HG03280 (cell line): ENCODE results near the gene PER1.

Experiments
- ATAC-seq: cut with Tn5 transposase; IDR thresholded peaks from one replicate; pipeline ENCODE4 v1.9.1; 2021; ENCODE audit warnings: mild to moderate bottlenecking, moderate library complexity; ENCODE audit not compliant: unreplicated experiment

Gene PER1, protein sequence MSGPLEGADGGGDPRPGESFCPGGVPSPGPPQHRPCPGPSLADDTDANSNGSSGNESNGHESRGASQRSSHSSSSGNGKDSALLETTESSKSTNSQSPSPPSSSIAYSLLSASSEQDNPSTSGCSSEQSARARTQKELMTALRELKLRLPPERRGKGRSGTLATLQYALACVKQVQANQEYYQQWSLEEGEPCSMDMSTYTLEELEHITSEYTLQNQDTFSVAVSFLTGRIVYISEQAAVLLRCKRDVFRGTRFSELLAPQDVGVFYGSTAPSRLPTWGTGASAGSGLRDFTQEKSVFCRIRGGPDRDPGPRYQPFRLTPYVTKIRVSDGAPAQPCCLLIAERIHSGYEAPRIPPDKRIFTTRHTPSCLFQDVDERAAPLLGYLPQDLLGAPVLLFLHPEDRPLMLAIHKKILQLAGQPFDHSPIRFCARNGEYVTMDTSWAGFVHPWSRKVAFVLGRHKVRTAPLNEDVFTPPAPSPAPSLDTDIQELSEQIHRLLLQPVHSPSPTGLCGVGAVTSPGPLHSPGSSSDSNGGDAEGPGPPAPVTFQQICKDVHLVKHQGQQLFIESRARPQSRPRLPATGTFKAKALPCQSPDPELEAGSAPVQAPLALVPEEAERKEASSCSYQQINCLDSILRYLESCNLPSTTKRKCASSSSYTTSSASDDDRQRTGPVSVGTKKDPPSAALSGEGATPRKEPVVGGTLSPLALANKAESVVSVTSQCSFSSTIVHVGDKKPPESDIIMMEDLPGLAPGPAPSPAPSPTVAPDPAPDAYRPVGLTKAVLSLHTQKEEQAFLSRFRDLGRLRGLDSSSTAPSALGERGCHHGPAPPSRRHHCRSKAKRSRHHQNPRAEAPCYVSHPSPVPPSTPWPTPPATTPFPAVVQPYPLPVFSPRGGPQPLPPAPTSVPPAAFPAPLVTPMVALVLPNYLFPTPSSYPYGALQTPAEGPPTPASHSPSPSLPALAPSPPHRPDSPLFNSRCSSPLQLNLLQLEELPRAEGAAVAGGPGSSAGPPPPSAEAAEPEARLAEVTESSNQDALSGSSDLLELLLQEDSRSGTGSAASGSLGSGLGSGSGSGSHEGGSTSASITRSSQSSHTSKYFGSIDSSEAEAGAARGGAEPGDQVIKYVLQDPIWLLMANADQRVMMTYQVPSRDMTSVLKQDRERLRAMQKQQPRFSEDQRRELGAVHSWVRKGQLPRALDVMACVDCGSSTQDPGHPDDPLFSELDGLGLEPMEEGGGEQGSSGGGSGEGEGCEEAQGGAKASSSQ (N-terminal part only)

DNA sequence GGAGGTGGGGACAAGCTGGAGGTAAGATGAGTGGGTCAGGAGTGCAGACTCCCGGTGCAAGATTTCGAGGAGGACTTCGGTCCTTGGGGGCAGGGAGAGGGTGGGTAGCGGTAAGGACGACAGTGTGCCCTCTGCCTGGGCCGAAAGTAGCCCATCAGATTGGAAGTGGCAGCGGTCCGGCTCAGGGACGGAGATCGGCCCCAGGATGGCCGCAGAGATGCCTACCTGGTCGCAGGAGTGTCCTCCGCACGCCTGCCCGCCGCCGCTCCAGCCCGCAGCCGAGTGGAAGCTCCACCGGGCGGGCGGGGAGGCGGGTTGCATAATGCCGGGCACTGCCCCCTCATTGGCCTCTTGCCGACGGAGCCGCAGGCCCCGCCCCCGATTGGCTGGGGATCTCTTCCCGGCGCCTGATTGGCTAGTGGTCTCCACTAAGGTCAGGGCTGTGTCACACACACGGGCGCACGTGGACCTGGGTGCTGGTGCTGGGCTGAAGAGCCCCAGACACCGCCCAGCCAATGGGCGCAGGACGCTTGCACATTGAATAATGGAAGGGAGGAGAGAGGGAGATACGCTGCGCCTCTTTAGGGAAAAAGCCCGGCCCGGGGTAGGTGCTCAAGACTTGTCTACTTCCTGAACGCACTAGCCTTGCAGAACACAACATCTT, at the start of gene PER1:
PER1 (minus strand) TSS at position 293 of the 664 bp plus-strand sequence. CDS start 1,698 bp downstream, outside the sequence.
- ATAC-seq, result peak; percentile 18

DNA sequence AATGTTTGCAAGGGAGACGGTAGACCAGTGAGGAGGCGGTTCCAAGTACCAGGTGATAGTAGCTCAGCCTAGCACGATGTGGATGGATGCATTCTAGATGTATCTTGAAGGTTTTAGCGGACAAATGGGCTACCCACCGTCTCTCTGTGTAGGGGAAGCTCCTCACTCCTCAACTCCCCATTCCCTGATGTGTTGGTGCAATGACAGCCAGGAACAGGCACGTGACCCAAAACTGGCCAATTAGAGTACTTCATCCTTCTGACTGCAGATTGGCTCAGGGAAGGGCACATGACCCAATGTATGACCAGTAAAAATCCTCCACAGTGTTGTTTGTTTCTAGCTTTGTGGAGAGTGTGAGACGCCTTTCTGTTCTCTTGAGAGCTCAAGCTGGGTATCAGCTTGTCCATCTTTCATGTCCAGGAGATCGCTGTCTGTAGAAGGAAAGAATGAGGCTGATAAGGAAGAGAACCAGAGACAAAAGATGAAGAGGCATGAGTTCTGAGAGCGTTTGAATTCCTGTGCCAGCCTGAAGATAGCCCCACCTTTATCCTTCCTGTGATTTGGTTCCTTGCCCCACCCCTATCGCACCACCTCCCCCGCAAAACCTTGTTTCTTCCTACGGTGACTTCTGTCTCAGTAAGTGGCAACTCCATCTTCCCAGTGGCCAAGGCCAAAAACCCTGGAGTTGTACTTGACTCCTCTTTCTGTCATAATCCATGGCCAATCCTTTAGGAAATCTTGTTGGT, 40.0 kb upstream of the PER1 start:
- no peak for ATAC-seq

DNA sequence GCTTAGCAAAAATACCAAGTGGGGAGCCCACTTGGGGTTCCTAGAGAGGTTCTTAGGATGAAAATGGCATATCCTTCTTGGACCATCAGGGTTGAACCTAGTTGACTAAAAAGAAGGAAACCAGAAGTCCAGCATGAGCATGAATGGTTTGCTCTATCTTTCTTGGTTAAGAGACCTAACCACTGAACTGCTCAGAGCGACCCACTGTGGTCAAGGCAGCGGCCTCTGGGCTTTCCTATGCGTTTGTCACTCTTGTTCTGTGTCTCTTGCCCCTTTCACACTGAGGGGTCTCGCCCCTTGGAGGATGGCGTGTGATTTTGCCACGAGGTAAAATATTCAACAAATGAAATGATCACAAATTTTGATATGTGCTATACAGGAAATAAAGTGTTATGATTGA, 38.3 kb upstream of the PER1 start:
- no peak for ATAC-seq

DNA sequence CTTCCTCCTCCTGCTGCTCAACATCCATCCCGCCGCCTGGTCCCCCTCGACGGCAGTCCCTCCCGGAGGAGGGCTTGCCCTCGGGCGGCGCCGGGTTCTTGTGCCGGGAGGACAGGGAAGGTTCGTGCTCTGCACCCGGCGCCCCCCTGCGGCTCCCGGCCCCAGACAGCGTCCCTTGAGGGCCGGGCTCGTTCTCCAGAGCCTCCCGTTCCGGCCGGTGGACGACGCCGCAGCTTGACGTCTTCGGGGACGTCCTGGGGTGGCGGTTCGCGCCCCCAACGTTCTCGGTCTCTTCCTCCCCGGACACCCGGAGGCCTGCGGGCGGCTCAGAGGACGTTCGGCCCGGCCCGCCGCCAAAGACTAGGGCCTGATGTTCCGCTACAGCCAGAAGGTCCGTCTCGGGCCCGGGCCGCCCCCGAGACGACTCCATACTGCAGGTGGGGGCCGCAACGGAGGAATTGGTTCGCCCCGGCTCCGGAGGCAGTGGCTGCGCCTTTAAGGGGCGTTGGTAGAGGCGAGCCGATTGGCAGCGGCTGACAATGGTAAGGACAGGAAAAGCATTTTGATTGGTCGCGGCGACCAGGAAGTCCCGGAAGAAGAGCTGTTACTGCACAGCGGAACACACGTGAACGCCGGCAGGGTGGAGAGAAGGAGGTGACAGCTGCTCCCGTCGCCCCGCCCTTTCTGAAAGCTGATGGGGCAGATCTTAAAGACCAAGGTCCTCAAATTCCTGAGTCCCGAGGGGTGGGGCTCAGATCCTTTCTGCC, 37.7 kb upstream of the PER1 start, which contains the start of gene BORCS6:
BORCS6 (minus strand) TSS at position 470 of the 767 bp plus-strand sequence; CDS start at position 430, 40 bp downstream.
- ATAC-seq, result peak; percentile 54

DNA sequence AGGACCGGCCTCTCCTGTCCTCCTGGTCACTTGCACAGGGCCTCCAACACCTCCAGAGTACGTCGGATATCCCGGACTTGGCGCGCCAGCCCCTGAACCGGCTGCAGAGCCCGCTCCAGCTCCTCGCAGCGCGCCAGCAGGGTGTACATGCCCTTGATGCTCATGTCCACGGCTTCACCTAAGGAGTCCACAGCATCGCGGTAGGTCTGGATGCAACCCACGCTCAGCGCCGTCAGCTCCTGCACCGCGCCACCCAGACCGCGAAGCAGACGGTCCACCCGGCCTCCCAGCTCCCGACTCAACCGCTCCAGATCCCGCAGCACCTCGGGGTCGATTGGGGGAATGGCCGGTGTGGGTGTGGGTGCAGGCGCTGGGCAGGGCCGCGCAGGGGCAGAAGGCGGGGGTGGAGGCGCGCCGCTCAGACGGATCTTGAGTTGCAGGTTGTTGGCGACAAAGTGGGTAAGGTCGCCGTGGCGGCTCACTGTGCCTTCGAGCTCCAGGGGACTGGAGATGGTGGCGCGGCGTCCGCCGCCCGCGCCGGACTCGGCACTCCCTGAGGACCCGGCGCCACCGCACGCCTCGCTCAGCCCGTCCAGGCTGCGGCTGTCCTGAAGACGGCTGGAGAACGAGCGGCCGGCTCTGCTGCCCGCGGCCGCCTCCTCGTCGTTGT, 37.0 kb upstream of the PER1 start:
- ATAC-seq, result no peak

DNA sequence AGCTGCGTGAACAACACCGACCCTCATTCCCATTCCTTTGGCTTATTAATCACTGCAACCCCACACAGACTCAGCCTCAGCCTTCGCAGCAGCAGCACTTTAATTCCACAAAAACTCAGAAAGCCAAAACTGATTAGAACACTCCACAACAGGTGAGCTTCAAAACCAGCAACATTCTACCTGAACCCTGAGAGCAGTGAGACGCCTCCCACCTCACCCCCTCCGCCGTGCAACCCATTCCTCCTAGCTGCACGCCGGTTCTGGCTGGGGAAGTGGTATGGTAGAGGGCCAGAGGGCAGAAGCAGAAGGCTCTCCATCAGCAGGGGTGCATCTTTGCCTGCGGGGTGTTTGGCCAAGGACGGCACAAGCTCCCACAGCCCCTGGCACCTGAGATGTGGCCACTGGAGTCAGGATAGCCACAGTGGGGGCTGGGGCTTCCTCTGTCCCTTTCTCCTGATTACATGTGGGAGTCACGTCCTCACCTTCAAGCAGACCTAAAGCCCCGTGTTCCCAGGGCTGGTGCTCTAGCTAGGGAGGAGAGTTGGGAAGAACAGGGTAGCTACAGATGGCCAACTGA, 36.1 kb upstream of the PER1 start:
- ATAC-seq, result no peak

DNA sequence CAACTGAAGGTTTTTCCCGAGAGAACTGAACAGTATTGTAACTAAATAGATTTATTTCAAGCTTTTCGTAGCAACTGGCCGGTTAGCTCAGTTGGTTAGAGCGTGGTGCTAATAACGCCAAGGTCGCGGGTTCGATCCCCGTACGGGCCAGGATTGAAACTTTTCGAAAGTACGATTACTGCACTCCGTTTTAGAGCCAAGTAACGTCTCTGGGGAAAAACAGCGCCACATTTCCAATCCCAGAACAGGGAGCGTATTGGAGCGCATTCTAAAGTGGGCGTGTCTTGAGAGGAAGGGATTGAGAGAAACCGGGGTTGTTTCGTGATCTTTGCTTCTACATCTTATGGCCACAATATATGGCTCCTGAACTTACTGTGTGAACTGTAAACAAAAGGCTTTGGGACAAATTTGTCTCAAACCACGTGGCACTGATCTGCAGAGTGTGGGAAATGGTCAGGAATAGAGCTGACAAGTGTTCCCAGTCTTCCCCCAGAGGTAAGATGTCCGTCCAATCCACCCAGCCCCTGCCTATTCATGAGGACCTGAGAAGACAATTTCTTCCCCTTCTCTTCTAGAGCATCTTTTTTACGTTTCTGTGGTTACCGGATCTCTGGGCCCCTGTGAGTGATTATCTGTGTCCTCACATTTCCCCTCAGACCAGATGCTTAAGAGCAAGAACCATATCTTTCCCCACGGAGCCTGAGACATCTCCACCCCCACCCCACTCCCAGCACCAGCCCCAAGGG, 35.5 kb upstream of the PER1 start:
- peak; percentile 22 for ATAC-seq

DNA sequence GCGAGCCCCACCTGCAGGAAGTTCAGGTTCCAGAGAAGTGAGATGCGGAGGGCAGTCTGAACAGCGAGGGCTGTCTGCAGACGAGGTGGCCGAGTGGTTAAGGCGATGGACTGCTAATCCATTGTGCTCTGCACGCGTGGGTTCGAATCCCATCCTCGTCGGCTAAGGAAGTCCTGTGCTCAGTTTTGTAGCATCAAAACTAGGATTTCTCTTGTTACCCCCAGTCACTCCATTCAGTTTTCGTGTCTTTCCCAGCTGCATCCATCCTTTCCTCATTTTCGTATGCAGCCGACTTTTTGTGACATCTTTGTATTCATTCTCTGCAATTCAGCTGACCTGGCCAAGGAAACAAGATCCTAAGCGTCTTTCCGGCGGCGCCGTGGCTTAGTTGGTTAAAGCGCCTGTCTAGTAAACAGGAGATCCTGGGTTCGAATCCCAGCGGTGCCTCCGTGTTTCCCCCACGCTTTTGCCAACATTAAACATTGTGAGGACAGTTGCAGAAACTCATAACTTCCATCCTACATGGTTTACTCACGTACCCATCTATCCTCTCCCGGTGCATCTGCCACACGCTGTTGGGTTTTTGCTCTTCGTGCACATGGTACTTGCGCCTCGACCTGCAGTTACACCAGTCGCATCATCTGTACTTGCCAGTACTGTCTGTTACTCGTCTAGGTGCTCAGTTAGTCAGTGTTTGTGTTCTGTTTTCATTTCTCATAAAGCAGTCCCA, 34.7 kb upstream of the PER1 start:
- ATAC-seq, result peak; percentile 27

DNA sequence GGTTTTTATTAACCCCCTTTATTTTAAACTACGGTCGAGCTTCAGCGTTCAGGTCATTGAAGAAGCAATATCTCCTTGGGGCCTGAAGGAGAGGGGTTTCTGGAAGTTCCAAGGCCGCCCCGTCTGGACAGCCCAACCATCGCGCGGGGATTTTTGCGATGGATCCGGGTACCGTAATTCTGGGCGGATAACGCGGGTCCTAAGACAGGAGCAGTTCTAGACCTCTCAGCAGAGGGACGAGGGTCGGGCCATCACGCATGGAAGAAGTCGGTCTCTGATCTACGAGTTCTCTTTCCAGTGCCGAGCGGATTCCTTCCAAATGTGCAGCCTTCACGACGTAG, 34.2 kb upstream of the PER1 start:
- ATAC-seq, result peak; percentile 1

DNA sequence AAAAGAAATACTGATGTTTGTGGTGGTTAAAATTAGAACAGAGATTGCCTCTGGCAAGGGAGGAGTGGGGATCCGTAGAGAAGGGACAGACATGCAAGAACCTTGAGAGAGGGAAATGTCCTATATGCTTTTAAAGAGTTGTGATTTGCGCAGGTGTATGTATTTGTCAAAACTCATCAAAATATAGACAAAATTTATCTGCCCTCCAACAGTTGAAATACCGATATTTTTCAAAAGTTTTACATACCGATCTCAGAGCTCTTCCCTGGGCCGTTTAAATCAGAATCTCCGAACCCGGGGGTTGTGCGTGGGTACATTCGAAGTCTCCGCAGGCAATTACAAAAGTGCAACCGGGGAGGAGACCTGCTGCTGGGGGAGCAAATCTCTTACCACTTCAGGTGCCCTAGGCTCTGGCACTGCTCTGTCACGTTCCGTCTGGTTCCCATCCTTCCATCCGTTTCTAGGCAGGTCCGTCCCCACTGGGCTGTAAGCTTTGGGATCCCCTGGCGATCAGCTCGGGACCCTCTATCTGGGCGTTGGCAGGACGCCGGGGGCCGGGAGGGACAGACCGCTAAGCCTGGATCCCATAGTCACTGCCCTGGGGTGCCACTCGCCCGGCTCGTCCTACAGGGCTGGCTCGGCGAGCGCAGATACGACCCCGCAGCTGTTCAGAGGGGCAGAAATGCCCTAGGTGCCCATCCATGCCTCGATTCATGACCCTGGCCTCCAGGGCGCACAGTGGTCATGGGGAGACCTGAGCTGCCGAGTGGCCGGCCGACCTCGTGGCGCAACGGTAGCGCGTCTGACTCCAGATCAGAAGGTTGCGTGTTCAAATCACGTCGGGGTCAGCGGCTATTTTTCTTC, 33.6 kb upstream of the PER1 start:
- peak; percentile 21 for ATAC-seq

DNA sequence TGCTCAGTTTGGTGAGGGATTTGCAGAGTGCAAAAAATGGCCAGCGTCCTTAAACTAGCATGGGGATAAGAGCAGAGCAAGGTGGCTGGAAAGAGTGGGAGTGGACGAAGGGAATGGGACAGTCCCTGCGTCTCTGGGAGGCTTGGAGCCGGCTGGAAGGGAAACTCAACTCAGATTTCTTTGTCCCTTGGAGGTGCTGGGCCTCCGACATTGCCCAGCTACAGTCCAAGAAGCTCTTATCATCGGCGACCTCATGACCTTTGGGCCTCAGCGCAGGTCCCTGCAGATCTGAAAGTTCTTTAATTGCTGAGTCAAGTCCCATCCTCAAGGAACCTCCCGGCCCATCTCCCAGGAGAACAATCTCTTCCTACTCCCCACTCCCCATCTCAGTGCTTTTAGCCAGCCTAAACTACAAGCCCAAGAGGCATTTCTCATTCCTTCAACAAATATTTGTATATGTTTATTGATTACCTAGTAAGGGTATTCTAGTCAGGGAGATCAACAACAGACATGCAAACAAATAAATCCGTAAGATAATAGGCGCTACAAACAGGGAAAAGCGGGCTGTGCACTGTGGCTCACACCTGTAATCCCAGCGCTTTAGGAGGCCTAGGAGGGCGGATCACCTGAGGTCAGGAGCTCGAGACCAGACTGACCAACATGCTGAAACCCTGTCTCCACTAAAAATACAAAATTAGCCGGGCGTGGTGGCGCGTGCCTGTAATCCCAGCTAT, 25.0 kb upstream of the PER1 start:
- ATAC-seq, result no peak

DNA sequence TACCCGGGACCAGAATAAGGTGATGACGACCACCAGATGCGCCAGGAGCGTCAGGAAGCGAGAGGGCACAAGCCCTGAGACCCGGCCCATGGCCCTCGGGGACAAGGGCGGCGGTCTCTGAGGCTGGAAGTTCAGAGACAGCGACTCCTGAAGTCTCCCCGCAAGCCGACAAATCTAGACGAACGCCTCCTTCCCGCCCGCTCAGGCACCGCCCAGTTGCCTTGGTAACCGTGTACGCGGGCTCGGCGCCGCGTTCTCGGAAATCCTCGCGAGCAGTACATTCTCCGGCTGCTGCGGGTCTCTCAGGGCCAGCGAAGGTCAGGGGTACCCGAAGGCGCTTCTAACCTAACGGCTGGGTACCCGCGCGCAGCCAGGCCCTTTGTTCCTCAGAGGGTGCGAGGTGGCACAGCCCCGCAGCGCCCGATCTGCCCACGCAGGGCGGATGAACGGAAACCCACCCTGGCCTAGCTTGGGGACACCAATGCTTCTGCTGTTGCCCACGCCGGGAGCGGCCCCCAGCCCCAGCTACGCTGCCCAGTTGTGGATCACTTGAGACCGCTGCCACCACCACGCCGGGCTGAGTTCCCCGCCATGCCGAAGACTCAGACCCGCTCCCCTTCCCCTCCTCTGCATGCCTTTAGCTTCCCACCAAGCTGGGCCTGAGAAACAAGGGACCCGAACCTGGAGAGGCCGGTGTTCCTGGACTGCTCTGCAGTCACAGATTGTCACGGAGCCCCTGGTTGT, 24.2 kb upstream of the PER1 start, which contains the start of gene TMEM107:
TMEM107 (minus strand) TSS at position 184 of the 744 bp plus-strand sequence; CDS start at position 90, 94 bp downstream.
- no peak for ATAC-seq

DNA sequence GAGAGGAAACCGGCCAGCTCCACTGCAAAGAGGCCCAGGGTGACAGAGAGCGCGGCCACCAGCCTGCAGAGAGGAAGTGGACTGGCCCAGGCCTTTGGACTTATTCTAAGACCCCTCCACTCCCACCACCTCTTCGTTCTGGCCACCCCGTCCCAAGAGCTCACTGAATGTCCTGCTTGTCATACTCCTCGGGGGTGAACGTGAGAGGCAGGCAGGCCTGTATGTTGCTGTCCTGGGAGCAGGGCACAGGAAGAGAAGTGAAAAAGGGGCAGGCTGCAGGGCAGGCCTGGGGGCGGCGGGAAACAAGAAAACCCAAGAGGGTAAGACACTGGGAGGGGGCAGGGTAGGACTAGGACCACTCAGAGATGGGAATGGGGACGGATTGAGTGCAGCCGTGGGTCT, 23.6 kb upstream of the PER1 start:
- no peak for ATAC-seq

DNA sequence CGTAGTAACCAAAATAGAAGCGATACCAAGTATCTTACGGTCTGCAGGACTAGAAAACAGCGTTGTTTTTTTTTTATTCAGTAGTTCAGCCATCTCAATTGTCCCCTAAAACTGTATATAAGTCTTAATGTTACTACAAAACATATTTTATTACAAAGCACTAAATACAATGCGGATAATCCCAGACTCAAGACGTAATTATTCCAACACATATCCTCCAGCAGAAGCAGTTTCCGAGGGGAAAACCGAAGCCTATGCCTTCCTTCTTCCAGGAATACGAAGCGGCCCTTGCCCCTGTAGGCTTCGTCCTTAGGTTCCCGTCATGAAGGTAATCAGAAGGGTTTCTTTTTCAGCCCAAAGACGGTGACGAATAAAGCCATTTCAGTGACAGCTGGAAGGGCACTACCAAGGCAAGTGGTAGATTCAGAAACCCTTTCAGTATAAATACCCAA, 21.7 kb upstream of the PER1 start:
- no peak for ATAC-seq
